NCI-H1092 treated with DMSO at 0.1 percent for 48 hours (cell line): ENCODE data around the gene CCT3.
"Not testable (repeated sequence)": the region's sequence is repeated elsewhere in the genome, so short reads cannot be mapped to it uniquely, and the experiment has no call there.

ENCODE experiments used
- DNase-seq: peaks from one replicate; lab custom pipeline; 2025; lab: John Stamatoyannopoulos, UW

The CCT3 gene

DNA sequence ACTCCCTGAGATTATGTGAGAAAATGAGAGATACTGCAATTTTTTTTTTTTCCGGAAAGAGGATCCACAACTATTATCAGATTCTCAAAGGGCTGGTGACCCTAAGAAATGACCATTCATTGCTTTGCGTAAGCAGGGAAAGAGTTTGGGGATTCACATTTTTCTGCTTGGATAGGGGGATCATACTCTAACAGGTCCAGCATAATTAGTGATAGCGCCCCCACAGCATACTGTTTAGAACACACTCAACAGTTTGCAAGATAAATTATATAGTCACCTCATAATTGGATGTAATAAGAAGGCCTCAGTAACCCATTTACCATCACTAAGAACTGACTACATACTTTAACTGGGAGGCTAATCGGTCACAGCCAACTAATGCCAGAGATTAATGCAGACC, 1.9 kb downstream of the CCT3 start:
- no peak for DNase-seq

DNA sequence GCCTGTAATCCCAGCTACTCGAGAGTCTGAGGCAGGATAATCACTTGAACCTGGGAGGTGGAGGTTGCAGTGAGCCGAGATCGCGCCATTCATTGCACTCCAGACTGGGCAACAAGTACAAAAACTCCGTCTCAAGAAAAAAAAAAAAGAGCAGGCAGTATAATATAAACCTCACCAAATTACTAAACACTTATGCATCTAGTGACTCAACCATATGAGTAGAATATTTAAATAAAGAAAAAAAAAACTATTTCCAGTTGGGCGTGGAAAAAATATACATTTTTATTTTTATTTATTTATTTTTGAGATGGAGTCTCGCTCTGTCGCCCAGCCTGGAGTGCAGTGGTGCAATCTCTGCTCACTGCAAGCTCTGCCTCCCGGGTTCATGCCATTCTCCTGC, 14.9 kb downstream of the CCT3 start:
- not testable (repeated sequence) for DNase-seq

DNA sequence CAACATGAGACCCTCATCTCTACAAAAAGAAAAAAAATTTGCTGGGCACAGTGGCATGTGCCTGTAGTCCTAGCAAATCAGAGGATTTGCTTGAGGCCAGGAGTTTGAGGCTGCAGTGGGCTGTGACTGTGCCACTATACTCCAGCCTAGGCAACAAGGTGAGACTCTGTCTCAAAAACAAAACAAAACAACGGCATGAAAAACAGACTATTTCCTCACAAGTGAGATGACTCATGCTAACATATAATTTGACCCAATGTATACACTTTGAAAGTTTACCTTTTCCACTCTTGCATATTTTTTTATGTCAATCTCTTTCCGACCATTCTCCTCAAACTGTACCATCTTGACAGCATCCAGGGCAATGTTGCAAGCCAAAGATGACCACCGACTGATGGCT, 17.5 kb downstream of the CCT3 start:
- DNase-seq: no peak

DNA sequence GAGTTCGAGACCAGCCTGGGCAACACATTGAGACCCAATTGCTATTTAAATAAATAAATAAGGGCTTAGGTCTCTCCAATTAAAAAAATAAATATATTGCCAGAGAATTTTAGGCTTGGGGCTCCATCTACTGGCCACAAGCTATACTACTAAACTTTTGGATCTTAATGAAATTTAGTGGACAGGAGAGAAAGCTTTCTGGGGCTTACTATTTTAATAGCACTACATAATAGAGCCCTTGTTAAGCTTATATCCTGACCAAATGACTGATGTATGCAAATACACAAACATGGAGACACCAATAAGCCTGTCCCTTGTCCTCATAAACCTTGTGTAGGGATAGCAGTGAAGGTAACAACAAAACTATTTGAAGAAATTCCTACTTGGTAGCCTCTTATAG, 18.4 kb downstream of the CCT3 start:
- no peak for DNase-seq

- DNase-seq: no peak
Observed at GRCh38 chr1:156316909-156317308, 21.2 kb downstream of the CCT3 start.

- DNase-seq: no peak
Observed at GRCh38 chr1:156310962-156311361, 27.1 kb downstream of the CCT3 start.

DNA sequence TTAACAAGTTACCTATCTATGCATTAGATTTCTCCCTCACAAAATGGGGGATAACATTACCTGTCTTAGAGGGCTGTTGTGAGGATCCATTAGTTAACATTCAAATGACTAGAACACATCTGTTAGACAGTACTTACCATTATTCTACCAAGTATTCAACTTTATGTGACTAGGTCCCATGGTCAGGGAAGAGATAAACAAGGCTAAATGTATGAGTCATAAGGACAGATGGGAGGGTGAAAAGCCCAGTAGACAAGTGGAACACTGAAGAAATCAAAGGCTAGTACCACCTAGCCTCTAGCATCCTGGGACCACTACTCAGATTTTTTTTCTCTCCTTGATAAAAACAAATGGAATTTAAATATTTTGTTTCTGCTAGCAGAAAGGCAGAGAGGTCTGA, 30.0 kb downstream of the CCT3 start:
- DNase-seq: no peak

DNA sequence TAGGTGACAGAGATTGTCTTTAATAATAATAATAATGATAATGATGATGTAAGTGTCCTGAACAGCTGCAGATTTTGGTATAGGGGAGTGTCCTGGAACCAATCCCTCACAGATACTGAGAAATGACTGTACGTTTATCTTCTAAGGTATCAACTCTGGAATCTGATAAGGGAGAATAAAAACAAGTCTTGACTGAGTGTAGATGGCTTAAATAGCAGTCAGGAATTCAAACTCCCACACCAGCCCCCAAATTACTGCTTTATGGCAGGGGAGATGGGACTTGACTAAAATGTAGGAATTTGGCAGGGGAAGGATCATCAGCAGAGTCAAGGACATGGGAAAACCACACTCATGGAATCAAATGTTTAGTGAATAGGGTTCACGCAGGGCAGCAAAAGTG, 32.9 kb downstream of the CCT3 start:
- no peak for DNase-seq

- DNase-seq: no peak
Observed at GRCh38 chr1:156303241-156303640, 34.9 kb downstream of the CCT3 start.

GRCh38 chr1:156298852-156299357, 39.2 kb downstream of the CCT3 start, which contains the start of gene VHLL:
VHLL (minus strand) TSS chr1:156299307; CDS start chr1:156299189, 118 bp downstream.
- DNase-seq: no peak

DNA sequence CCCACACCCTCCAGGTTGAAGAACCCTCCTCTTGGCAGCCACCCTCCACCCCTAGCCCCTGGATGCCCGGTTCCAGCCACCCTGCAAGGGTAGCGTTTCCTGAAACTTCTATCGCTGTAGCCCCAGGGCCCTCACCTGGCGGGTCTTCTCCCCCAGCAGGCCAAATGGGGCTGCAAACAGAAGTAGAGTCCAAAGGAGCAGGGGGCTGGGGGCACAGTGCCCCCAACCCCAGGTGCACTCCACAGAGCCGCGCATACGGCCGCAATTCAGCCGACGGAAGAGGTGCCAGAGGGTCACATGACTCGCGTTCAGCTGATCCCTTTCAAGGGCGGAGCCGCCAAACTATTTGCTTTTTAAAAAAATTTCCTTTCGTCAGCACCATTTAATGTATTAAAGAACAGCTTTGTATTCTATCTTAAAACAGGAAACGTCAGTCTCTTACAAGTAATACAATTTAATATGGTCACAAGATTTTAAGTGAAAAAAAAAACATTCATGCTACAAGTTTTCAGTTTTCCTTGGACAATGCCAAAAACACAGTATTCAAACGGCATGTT, 42.6 kb downstream of the CCT3 start, which contains the start of gene GLMP:
Gene GLMP, minus strand, starts transcription at position 289 of the 557 bp plus-strand sequence. Its CDS starts 34 bp downstream, at position 255.
- DNase-seq: peak; percentile 23

GRCh38 chr1:156293895-156294294, 44.2 kb downstream of the CCT3 start:
- no peak for DNase-seq

DNA sequence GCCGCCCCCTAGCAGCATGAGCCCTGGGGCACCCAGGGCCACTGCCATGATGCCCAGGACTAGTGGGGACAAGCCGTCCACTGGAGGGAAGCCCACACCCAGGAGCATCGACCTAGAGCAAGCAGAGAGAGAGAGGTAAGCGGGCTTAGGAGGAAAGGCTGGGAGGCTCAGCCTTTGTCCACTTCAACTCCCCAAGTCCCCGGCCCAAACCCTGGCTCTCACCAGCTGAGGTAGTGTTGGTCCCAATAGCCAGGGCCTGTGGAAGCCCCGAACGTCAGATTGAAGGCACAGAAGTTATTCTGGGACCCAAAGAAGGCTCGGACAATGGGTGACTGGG, 45.0 kb downstream of the CCT3 start:
- no peak for DNase-seq

DNA sequence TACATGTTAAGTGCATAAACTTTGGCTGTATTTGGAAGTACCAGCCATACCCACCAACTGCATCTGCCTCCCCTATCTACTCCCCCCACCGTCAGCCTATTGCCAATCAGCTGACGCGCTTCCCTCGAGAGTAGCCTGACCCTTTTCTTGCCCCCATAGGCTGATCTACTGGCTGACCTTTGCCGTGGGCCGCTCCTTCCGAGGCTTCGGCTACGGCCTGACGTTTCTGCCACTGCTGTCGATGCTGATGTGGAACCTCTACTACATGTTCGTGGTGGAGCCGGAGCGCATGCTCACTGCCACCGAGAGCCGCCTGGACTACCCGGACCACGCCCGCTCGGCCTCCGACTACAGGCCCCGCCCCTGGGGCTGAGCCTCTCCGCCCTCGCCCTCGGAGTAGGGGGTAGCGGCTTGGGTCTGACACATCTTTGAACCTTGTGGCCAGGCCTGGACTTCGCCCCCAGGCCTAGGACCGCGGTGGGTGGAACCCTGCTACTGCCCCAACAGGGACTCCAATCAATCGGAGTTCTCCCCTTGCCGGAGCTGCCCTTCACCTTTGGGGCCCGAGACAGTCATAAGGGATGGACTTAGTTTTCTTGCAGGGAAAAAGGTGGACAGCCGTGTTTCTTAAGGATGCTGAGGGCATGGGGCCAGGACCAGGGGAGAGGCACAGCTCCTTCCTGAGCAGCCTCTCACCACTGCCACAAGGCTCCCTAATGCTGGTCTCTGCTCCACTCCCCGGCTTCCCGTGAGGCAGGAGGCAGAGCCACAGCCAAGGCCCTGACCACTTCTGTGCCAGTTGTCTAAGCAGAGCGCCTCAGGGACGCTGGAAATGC, 46.6 kb downstream of the CCT3 start:
- DNase-seq: no peak

GRCh38 chr1:156289857-156290256, 48.2 kb downstream of the CCT3 start:
- no peak for DNase-seq

- no peak for DNase-seq
Observed at GRCh38 chr1:156286061-156286460, 52.0 kb downstream of the CCT3 start.

DNA sequence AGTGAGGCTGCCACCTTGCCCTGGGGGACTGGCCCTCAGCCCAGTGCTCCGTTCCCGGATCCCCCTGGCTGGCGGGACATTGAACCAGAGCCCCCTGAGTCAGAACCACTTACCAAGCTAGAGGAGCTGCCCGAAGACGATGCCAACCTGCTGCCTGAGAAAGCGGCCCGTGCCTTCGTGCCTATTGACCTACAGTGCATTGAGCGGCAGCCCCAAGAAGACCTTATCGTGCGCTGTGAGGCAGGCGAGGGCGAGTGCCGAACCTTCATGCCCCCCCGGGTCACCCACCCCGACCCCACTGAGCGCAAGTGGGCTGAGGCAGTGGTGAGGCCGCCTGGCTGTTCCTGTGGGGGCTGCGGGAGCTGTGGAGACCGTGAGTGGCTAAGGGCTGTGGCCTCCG, 52.7 kb downstream of the CCT3 start:
- DNase-seq: no peak

DNA sequence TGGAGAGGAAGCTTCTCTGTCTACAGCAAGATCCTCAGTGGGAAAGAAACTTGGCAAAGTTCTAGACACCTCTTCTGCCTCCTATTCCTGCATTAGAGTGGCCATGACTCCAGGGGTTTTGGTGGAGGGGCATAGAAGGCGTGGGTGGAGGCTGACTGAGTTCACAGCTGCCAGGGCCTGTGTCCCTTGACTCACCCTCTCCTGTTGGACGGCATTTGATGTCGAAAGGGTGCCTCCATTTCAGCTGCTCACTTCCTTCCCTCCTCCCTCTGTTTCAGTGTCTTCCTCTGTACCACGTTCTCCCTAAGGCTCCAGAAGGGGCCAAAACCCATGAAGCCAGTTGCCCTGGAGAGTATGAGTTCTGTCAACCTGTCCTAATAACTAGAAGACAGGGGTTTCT, 53.3 kb downstream of the CCT3 start:
- no peak for DNase-seq

DNA sequence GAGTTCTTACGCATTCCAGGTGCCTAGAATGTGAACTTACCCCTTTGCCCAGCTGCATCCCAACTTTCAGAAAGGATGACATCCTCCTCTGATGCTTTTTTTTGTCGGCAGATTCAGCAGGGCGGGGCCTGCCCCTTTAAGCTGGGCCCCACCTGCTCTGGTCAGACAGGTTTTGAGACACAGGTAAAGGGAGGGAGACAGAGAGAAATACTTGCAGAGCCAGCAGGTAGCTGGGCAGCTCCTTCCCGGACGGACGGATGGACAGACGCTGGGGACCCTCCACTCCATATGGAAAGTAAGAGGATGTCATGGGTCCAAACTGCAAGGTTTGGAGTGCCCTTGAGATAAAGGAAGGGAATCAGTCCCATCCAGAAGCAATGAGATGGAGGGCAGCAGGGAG, 54.0 kb downstream of the CCT3 start, which contains the start of gene TMEM79:
Gene TMEM79, plus strand, starts transcription at position 214 of the 400 bp plus-strand sequence. CDS start 902 bp downstream, outside the sequence.
- no peak for DNase-seq

DNA sequence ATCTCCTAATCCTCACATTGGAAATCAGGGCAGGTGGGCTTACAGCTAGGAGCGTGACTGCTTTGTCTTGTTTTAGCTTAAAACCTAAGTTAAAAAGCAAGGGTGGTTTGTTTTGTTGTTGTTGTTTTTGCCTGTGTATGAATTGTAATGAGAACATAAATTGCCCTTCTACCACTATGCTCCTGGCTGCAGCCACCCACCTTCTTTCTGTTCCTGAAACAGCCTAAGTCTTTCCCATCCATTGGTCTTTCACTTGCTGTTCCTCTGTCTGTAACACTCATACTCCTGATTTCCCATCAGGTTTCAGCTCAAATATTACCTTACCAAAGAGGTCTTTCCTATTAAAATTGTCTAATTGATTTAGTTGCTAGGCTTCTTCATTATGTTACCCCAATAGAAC, 54.6 kb downstream of the CCT3 start:
- no peak for DNase-seq

GRCh38 chr1:156282479-156283222, 55.4 kb downstream of the CCT3 start, which contains the start of gene SMG5:
SMG5 (minus strand) TSS chr1:156282825; CDS start chr1:156282680, 145 bp downstream.
- peak; percentile 99 for DNase-seq

GRCh38 chr1:156281693-156282478, 56.2 kb downstream of the CCT3 start:
- no peak for DNase-seq
